ENCODE measurements around the gene TASOR2.

- TF ChIP-seq CTCF (optimal IDR thresholded peaks at IDR 0.05 in 1 of 3, IDR thresholded peaks at IDR 0.05 in 1 of 3, conservative IDR thresholded peaks at IDR 0.05 in 1 of 3; ENCODE audit: extremely low read depth in 1 of 3, insufficient read depth in 2 of 3, low read length in 3 of 3) (no peak), EZH2 (IDR thresholded peaks at IDR 0.05; ENCODE audit: low read length) (no peak)
These were observed 29.5 kb upstream of the TASOR2 start for GRCh38 chr10:5655121-5655520.

Measured in keratinocyte (primary cell).